Heart left ventricle (tissue), 16 donors: ENCODE measurements around the gene ASB2. TPM values are rescaled to one million over a fixed set of nuclear protein-coding genes. Genes with fewer than 3 reads are reported as not detected.

ENCODE experiments used
- ATAC-seq, 4 donors: fragments of 200-7000 bp; cut with Tn5 transposase; one replicate each; pipeline ENCODE4 v1.9.1; 2020 to 2022; ENCODE audit warnings: moderate library complexity in 4 of 4, mild to moderate bottlenecking in 3 of 4, moderate number of reproducible peaks in 1 of 4
- DNase-seq, 5 donors: peaks; one replicate each; pipeline ENCODE4 v3.0.0-alpha.2; 2020
- H3K27ac ChIP-seq, 12 donors: fragments of 200-600 bp; sonication (generic) in 4 of 12; one replicate each; pipeline versions ENCODE4 v1.5.0 to v1.8.0; 2016 to 2022; ENCODE audit warnings: mild to moderate bottlenecking in 2 of 12
- H3K27me3 ChIP-seq, 9 donors: fragments of 200-600 bp; sonication (generic) in 2 of 9; one replicate each; pipeline versions ENCODE4 v1.5.1 to v1.8.0; 2016 to 2022; ENCODE audit warnings: mild to moderate bottlenecking in 3 of 9
- H3K36me3 ChIP-seq, 9 donors: fragments of 200-600 bp; sonication (generic) in 2 of 9; one replicate each; pipeline versions ENCODE4 v1.5.0 to v1.8.0; 2018 to 2022; ENCODE audit warnings: mild to moderate bottlenecking in 2 of 9
- H3K4me1 ChIP-seq, 12 donors: fragments of 200-600 bp; sonication (generic) in 4 of 12; one replicate each; pipeline versions ENCODE4 v1.5.0 to v1.8.0; 2016 to 2022; ENCODE audit warnings: mild to moderate bottlenecking in 3 of 12
- H3K4me3 ChIP-seq, 12 donors: fragments of 200-600 bp; sonication (generic) in 4 of 12; one replicate each; pipeline versions ENCODE4 v1.5.0 to v1.8.0; 2017 to 2022; ENCODE audit warnings: mild to moderate bottlenecking in 9 of 12, moderate library complexity in 4 of 12
- H3K9me3 ChIP-seq, 12 donors: fragments of 200-600 bp; sonication (generic) in 4 of 12; one replicate each; pipeline versions ENCODE4 v1.5.0 to v1.8.0; 2016 to 2022; ENCODE audit warnings: mild to moderate bottlenecking in 1 of 12
- CTCF ChIP-seq, 12 donors: fragments of 200-600 bp; sonication (generic) in 4 of 12; IDR thresholded peaks; one replicate each; pipeline versions ENCODE4 v1.5.0 to v1.8.0; 2018 to 2022; ENCODE audit warnings: antibody characterized with exemption in 12 of 12, mild to moderate bottlenecking in 5 of 12
- POLR2A ChIP-seq, 2 donors: fragments of 450-650 bp; IDR thresholded peaks; one replicate each; pipeline ENCODE4 v1.6.1; 2017; ENCODE audit warnings: antibody characterized with exemption in 2 of 2, mild to moderate bottlenecking in 2 of 2, moderate library complexity in 2 of 2
- WGBS, 4 donors: extraction: QIAGEN DNeasy Blood & Tissue Kit in 2 of 4; methylation state at CpG; one replicate each; pipeline versions ENCODE4 v1.1.5 to v1.1.7; 2013 to 2018; 5-methylcytosine and 5-hydroxymethylcytosine counted together
- intact Hi-C, 10 donors: fragments of 100-400 bp; cut with DNase I; formaldehyde crosslinking; loops; one replicate each; pipeline versions ENCODE4 v1.11.1 to v1.14.2; 2022
- polyA plus RNA-seq, 2 donors: library from polyadenylated mRNA; stranded (reverse); fragments of 200-250 nt; gene quantifications; one replicate each; pipeline ENCODE4 v1.2.3, GENCODE V29; 2013
- total RNA-seq, 9 donors: library from RNA; depleted of rRNA in 2 of 9; stranded (reverse); fragments of >200 nt in 2 of 9; fragmentation: NEBNext Ultra II Directional in 3 of 9; extraction: Animal tissue kit (Norgen Biotek cat#: 25700) in 3 of 9; gene quantifications; one replicate each; pipeline versions ENCODE4 v1.1.0 to v1.2.4, GENCODE V29; 2016 to 2023
- donor health status: ischemic (EF 13 %, LVEDD 7.1; RV severe dilation, severe dysfunction).
- donor health status: healthy with polysubstance abuse.
- donor health status: DM: no; HTN: yes; CAD: no.
- donor health status: DM: no; HTN: no; CAD: no.
- donor health status: ischemic (EF 25% LVEDD 6.9; RV normal size, moderate dysfunction).
- donor health status: ischemic (EF 25% LVEDD 5.7; RV mildly dilated, moderate dysfunction).
- donor health status: healthy.
- donor health status: DM: yes; HTN: yes; CAD: no.
- donor health status: ischemic (EF 35%, LVEDD 5.7; RV mildly dilated, moderate dysfunction).
- donor health status: nonischemic (EF 11% LVEDD 7.7; RV severe dilation, severe dysfunction).
- donor health status: DM: yes; HTN: yes; CAD: no.
- donor health status: PGD.
- donor health status: ischemic (EF 29% LVEDD 5.4; RV normal size, mild dysfunction).
- donor health status: nonischemic (EF 23%, LVEDD 6.1; RV moderate dilation, normal function).

ASB2 gene
- total and polyA plus RNA-seq, 11 donors, result 22.4 to 411 (median 166) TPM

- H3K4me3 ChIP-seq, result no peak overlapping the region
- peaks cover 3 to 89% (median 46%) of the 10 kb centered on the region in 12 donors for H3K4me1 ChIP-seq
- intact Hi-C loops, result loop anchor here in 1 of 10 donors (5.0 kb wide), 1 partner anchor 36 kb away; the partner anchor contains the start of gene CCDC197
- H3K27me3 ChIP-seq, result no peaks in the 10 kb centered on the region
- peak overlapping the region in 3 of 12 donors; percentile 77 to 86 (median 79) for H3K27ac ChIP-seq
- DNase-seq, result peak in 1 of 5 donors; percentile 2
- TF ChIP-seq POLR2A (IDR thresholded peaks at IDR 0.05), result no peak
- no peak for TF ChIP-seq CTCF (IDR thresholded peaks at IDR 0.05)
- no peaks in the 10 kb centered on the region for H3K9me3 ChIP-seq
- no peak for ATAC-seq
- H3K36me3 ChIP-seq, result peaks cover 0 to 47% (median 9%) of the 10 kb centered on the region in 9 donors
- 80 to 90% (median 84%) methylated on average over 3 of the region's 3 CpGs for WGBS, 4 donors
Observed at GRCh38 chr14:93960774-93961438, 15.5 kb downstream of the ASB2 start.

DNA sequence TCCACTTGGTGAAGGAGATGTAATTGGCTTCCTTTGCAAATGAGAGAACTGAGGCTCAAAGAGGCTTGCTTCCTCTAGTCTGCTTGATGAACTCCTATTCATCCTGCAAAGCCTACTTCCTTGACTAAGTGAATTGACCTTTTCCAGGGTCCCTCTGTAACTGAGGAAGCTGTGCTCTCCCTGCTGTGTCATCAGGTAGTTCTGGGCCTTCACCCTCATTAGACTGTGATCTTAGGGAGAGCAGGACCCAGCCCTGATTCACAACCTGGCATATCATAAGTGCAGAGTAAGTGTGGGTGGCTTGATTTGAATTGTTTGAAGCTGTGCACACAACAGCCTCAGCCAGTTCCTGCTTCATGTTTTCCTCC, 16.3 kb downstream of the ASB2 start:
- Histone ChIP-seq H3K36me3 (peaks cover 0 to 47% (median 9%) of the 10 kb centered on the region in 9 donors), H3K9me3 (no peaks in the 10 kb centered on the region), H3K27me3 (no peaks in the 10 kb centered on the region), H3K27ac (peak overlapping the region in 9 of 12 donors; percentile 6 to 87 (median 77)), H3K4me3 (no peak overlapping the region), H3K4me1 (peaks cover 3 to 89% (median 50%) of the 10 kb centered on the region in 12 donors)
- DNase-seq (no peak), ATAC-seq (no peak)
- intact Hi-C loops, result loop anchor here in 1 of 10 donors (5.0 kb wide), 1 partner anchor 37 kb away; the partner anchor contains the start of gene CCDC197
- TF ChIP-seq CTCF (IDR thresholded peaks at IDR 0.05) (no peak), POLR2A (IDR thresholded peaks at IDR 0.05) (no peak)

DNA sequence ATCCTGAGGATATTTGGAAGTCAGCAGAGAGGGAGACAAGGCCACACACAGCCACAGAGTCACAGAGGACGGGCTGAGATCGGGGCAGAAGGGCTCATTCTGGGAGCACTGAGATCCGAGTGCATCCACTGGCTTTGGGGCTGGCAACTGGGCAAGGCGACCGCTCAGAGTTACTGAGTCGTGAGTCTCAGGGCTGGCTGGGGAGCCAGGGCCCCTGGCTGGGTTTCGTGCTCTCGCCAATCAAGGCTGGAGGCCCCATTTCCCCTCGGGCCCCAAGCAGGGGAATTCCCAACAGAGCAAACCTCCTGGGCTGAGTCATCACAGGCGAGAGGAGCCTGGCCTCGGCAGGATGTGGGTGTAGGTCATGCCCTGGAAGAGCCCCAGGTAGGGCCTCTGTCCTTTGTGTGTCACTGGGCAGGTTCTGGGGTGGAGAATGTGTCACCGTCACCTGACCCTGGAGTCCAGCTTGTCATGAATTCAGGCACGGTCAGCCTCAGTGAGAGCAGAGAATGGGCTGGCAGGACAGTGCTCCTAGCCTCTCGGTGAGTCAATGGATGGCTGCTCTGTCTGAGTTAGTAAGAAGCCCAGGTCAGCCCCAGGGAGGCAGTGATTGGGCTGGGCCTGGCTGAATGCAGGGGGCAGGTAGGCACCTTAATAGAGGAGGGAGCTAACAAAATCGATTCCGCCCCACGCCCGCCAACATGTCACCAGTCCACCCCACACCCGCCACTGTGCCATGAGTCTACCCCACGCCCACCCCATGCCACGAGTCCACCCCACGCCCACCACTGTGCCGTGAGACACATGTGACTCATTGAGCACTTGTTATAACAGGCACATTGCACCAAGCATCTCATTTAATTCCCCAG, 16.9 kb downstream of the ASB2 start:
- Histone ChIP-seq H3K4me1 (peaks cover 3 to 95% (median 53%) of the 10 kb centered on the region in 12 donors), H3K9me3 (no peaks in the 10 kb centered on the region), H3K4me3 (no peak overlapping the region), H3K27ac (peak overlapping the region in 11 of 12 donors; percentile 6 to 87 (median 77)), H3K27me3 (no peaks in the 10 kb centered on the region), H3K36me3 (peaks cover 0 to 48% (median 12%) of the 10 kb centered on the region in 9 donors)
- DNase-seq (peak; percentile 56 to 78 (median 59)), ATAC-seq (peak in 3 of 4 donors; percentile 17 to 55 (median 54))
- WGBS, 4 donors, result 57 to 64% (median 60%) methylated on average over 20 to 23 of the region's 23 CpGs
- intact Hi-C loops, result loop anchor here in 3 of 10 donors (2.0 to 10.0 kb wide), 3 partner anchors 13 to 175 kb away; partner anchors contain the start of gene CCDC197 (in 1 of the 3)
- TF ChIP-seq CTCF (IDR thresholded peaks at IDR 0.05) (no peak), POLR2A (IDR thresholded peaks at IDR 0.05) (no peak)
